Brain microvascular endothelial cell (primary cell): ENCODE results near the gene SHISA9.
"Not testable (repeated sequence)": the region's sequence is repeated elsewhere in the genome, so short reads cannot be mapped to it uniquely, and the experiment has no call there.

ENCODE experiments used
- DNase-seq: peaks from one replicate; pipeline ENCODE4 v3.0.0-alpha.2; 2020
- H3K27ac ChIP-seq: fragments of 250-450 bp; sonication (Bioruptor Pico); 2 replicates; pipeline ENCODE4 v1.5.1; 2020; ENCODE audit warnings: mild to moderate bottlenecking, moderate library complexity
- H3K27me3 ChIP-seq: fragments of 250-450 bp; sonication (Bioruptor Pico); replicated peaks from 2 replicates; pipeline ENCODE4 v1.5.1; 2020; ENCODE audit warnings: mild to moderate bottlenecking
- H3K36me3 ChIP-seq: fragments of 250-450 bp; sonication (Bioruptor Pico); replicated peaks from 2 replicates; pipeline ENCODE4 v1.5.1; 2020; ENCODE audit warnings: mild to moderate bottlenecking
- H3K4me3 ChIP-seq: 2 replicates; pipeline ENCODE4 v1.5.1; 2011; ENCODE audit warnings: low read depth, mild to moderate bottlenecking, control low read depth, low read length, moderate library complexity
- in situ Hi-C: cut with HindIII; loops from 2 replicates; pipeline ENCODE4 v1.10.0; 2017; ENCODE audit warnings: low sequenced_read_pairs, low pct_ligation_motif_present
- TF ChIP-seq, protein P1 (sequence below): IDR thresholded peaks from 2 replicates; pipeline ENCODE4 v1.5.1; 2011; ENCODE audit warnings: low read depth, mild to moderate bottlenecking, moderate library complexity, low read length, control low read depth, inconsistent platforms; ENCODE audit errors: missing control alignments

SHISA9 gene

GRCh38 chr16:12901597-12902461, at the start of gene SHISA9:
SHISA9 (plus strand) TSS chr16:12901598.
- no peak for DNase-seq
- no peaks in the 10 kb centered on the region for H3K36me3 ChIP-seq
- H3K27ac ChIP-seq: no peak within 1 kb of the TSS
- peaks cover 51% of the 10 kb centered on the region for H3K27me3 ChIP-seq
- H3K4me3 ChIP-seq: peak within 1 kb of the TSS; percentile 22
- in situ Hi-C loops: no loop called here
- TF ChIP-seq, protein P1, sequence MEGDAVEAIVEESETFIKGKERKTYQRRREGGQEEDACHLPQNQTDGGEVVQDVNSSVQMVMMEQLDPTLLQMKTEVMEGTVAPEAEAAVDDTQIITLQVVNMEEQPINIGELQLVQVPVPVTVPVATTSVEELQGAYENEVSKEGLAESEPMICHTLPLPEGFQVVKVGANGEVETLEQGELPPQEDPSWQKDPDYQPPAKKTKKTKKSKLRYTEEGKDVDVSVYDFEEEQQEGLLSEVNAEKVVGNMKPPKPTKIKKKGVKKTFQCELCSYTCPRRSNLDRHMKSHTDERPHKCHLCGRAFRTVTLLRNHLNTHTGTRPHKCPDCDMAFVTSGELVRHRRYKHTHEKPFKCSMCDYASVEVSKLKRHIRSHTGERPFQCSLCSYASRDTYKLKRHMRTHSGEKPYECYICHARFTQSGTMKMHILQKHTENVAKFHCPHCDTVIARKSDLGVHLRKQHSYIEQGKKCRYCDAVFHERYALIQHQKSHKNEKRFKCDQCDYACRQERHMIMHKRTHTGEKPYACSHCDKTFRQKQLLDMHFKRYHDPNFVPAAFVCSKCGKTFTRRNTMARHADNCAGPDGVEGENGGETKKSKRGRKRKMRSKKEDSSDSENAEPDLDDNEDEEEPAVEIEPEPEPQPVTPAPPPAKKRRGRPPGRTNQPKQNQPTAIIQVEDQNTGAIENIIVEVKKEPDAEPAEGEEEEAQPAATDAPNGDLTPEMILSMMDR: no peak

GRCh38 chr16:12853972-12854371, 47.4 kb upstream of the SHISA9 start:
- no peak overlapping the region for H3K27ac ChIP-seq
- H3K4me3 ChIP-seq: no peak overlapping the region
- H3K36me3 ChIP-seq: no peaks in the 10 kb centered on the region
- no peak for DNase-seq
- TF ChIP-seq, protein P1: no peak
- in situ Hi-C loops: no loop called here
- no peaks in the 10 kb centered on the region for H3K27me3 ChIP-seq

DNA sequence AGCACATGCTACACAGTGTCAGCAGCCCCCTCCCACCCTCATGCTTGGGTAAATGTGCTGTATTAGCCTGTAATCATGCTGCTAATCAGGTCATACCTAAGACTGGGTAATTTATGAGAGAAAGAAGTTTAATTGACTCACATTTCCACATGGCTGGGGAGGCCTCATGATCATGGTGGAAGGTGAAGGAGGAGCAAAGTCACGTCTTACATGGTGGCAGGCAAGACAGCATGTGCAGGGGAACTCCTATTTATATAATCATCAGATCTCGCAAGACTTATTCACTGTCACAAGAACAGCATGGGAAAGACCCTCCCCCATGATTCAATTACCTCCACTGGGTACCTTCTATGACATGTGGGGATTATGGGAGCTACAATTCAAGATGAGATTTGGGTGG, 44.0 kb upstream of the SHISA9 start:
- H3K4me3 ChIP-seq, DNase-seq, H3K27me3 ChIP-seq, in situ Hi-C loops, H3K36me3 ChIP-seq, H3K27ac ChIP-seq: not testable (repeated sequence)

- TF ChIP-seq, protein P1: no peak
- Histone ChIP-seq H3K36me3 (no peaks in the 10 kb centered on the region), H3K27ac (no peak overlapping the region), H3K27me3 (no peaks in the 10 kb centered on the region), H3K4me3 (no peak overlapping the region)
- no peak for DNase-seq
- in situ Hi-C loops: no loop called here
Observed at GRCh38 chr16:12862327-12862726, 39.1 kb upstream of the SHISA9 start.

DNA sequence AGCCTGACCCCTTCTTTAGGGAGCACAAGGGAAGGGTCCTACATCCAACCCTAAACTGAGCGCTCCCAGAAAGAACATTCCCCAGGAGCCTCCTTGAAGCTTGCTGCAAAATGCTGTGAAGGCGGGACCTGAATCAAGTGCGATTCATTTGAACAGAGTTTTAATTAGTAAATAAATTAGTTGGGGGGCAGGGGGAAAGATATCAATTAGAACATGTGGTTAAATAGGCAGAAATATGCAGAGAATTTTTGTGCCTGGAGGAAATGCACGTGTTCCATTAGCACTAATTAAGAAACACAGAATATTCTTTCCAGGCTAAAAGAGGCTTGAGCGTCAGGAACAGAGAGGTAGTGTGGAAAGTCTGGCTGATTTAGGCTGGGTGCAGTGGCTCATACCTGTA, 38.5 kb upstream of the SHISA9 start:
- in situ Hi-C loops: no loop called here
- Histone ChIP-seq H3K27ac (no peak overlapping the region), H3K4me3 (no peak overlapping the region), H3K27me3 (no peaks in the 10 kb centered on the region), H3K36me3 (no peaks in the 10 kb centered on the region)
- no peak for DNase-seq
- TF ChIP-seq, protein P1: no peak

- no peak for DNase-seq
- Histone ChIP-seq H3K27ac (no peak overlapping the region), H3K27me3 (no peaks in the 10 kb centered on the region), H3K4me3 (no peak overlapping the region), H3K36me3 (no peaks in the 10 kb centered on the region)
- TF ChIP-seq, protein P1: no peak
- in situ Hi-C loops: no loop called here
Observed at GRCh38 chr16:12866981-12867551, 34.3 kb upstream of the SHISA9 start.
